Measurements from ENCODE around the gene SUPT3H.
"Not testable (repeated sequence)": the region's sequence is repeated elsewhere in the genome, so short reads cannot be mapped to it uniquely, and the experiment has no call there.

The SUPT3H gene

GRCh38 chr6:45155341-45155894 is 222.3 kb downstream of the SUPT3H start:
- H3K27ac ChIP-seq, result no peak overlapping the region
- TF ChIP-seq CTCF (conservative IDR thresholded peaks at IDR 0.05) (no peak), ZFX (IDR thresholded peaks at IDR 0.05) (no peak)

- no peak overlapping the region for H3K27ac ChIP-seq
- TF ChIP-seq CTCF (conservative IDR thresholded peaks at IDR 0.05), result no peak
- TF ChIP-seq ZFX (IDR thresholded peaks at IDR 0.05), result no peak
These were observed 223.1 kb downstream of the SUPT3H start for GRCh38 chr6:45154679-45155078.

GRCh38 chr6:45148711-45149341 is 228.9 kb downstream of the SUPT3H start:
- H3K27ac ChIP-seq, result no peak overlapping the region
- TF ChIP-seq CTCF (conservative IDR thresholded peaks at IDR 0.05) (no peak), ZFX (IDR thresholded peaks at IDR 0.05) (no peak)

- H3K27ac ChIP-seq, result no peak overlapping the region
These were observed 229.5 kb downstream of the SUPT3H start for GRCh38 chr6:45148278-45148677.

GRCh38 chr6:45145658-45146057 is 232.1 kb downstream of the SUPT3H start:
- H3K27ac ChIP-seq, result not testable (repeated sequence)

More at GRCh38 chr6:45148278-45148677, 229.5 kb downstream of the SUPT3H start:
- TF ChIP-seq CTCF (conservative IDR thresholded peaks at IDR 0.05), result no peak
- TF ChIP-seq ZFX (IDR thresholded peaks at IDR 0.05), result no peak

GRCh38 chr6:45138765-45139164 is 239.0 kb downstream of the SUPT3H start:
- TF ChIP-seq CTCF (conservative IDR thresholded peaks at IDR 0.05) (no peak), ZFX (IDR thresholded peaks at IDR 0.05) (no peak)
- no peak overlapping the region for H3K27ac ChIP-seq

DNA sequence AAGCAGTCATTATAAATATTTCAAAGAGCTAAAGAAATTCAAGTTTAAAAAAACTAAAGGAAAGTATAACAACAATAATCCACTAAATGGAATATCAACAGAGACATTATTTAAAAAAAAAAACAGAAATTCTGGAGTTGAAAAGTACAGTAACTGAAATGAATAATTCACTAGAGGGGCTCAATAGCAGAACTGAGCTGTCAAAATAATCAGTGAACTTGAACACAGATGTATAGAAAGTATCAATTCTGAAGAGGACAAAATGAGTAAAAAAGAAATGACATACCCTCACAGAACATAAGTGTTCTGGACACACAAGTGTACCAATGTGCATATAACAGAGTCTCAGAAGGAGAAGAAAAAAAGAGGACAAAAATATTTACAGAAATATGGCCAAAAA is 241.2 kb downstream of the SUPT3H start:
- no peak overlapping the region for H3K27ac ChIP-seq
- no peak for TF ChIP-seq ZFX (IDR thresholded peaks at IDR 0.05)
- no peak for TF ChIP-seq CTCF (conservative IDR thresholded peaks at IDR 0.05)
